ENCODE results near the gene RNF8. TPM values are rescaled to one million over a fixed set of nuclear protein-coding genes. Genes with fewer than 3 reads are reported as not detected.

RNF8 gene
- total and polyA plus RNA-seq, 9 of the 15 experiments (the other 6 are each of a cell fraction or from before 2014, with no cell fraction given) = 10.6 to 47.0 (median 37.5) TPM

DNA sequence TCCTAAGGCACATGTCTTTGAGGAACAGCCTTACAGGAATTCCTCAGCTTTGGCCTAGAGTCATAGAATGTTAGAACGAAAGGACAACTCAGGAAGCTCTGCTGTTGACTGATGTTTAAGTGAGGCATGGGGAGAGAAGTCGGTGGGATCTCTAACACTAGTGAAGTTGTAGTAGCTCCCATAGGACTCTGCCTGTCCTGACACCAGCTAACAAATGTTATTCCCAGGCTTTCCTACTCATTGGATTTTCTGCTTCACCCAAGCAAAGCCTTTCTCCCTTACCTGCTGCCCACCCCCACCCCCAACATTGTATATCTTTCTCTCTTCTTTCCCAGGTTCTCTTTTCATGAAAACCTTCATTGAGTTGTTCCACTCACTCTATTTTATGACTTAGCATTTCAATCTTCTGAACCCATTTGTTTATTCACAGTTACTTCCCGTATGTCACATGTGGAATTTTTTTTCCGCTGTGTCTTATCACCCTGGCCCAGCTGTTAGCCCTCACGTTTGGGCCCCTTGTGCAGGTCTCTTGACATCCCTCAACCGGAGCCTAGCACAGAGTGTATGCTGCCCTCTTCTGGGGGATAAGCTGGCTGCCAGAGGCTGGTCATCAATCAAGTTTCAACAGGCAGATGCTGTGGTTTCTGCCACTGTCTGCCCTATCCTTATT, 39.2 kb upstream of the RNF8 start (continued):
- TF ChIP-seq, protein P1, sequence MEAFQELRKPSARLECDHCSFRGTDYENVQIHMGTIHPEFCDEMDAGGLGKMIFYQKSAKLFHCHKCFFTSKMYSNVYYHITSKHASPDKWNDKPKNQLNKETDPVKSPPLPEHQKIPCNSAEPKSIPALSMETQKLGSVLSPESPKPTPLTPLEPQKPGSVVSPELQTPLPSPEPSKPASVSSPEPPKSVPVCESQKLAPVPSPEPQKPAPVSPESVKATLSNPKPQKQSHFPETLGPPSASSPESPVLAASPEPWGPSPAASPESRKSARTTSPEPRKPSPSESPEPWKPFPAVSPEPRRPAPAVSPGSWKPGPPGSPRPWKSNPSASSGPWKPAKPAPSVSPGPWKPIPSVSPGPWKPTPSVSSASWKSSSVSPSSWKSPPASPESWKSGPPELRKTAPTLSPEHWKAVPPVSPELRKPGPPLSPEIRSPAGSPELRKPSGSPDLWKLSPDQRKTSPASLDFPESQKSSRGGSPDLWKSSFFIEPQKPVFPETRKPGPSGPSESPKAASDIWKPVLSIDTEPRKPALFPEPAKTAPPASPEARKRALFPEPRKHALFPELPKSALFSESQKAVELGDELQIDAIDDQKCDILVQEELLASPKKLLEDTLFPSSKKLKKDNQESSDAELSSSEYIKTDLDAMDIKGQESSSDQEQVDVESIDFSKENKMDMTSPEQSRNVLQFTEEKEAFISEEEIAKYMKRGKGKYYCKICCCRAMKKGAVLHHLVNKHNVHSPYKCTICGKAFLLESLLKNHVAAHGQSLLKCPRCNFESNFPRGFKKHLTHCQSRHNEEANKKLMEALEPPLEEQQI (IDR thresholded peaks at IDR 0.05) = peak; percentile 97
- TF ChIP-seq POLR3A (IDR thresholded peaks at IDR 0.05; ENCODE audit: borderline replicate concordance, extremely low read depth, insufficient read depth, insufficient read length) = no peak
- TF ChIP-seq ZNF583 (CRISPR knock-in tag; IDR thresholded peaks at IDR 0.05) = peak; percentile 83
- TF ChIP-seq, protein P2, sequence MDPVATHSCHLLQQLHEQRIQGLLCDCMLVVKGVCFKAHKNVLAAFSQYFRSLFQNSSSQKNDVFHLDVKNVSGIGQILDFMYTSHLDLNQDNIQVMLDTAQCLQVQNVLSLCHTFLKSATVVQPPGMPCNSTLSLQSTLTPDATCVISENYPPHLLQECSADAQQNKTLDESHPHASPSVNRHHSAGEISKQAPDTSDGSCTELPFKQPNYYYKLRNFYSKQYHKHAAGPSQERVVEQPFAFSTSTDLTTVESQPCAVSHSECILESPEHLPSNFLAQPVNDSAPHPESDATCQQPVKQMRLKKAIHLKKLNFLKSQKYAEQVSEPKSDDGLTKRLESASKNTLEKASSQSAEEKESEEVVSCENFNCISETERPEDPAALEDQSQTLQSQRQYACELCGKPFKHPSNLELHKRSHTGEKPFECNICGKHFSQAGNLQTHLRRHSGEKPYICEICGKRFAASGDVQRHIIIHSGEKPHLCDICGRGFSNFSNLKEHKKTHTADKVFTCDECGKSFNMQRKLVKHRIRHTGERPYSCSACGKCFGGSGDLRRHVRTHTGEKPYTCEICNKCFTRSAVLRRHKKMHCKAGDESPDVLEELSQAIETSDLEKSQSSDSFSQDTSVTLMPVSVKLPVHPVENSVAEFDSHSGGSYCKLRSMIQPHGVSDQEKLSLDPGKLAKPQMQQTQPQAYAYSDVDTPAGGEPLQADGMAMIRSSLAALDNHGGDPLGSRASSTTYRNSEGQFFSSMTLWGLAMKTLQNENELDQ (CRISPR knock-in tag; IDR thresholded peaks at IDR 0.05; ENCODE audit: borderline replicate concordance) = no peak
- no peak for TF ChIP-seq KLF10 (CRISPR knock-in tag; IDR thresholded peaks at IDR 0.05)
- TF ChIP-seq TCF7 (IDR thresholded peaks at IDR 0.05; ENCODE audit: borderline replicate concordance) = peak; percentile 66; the same call in 1 of the 2 replicates
- TF ChIP-seq SAFB2 (IDR thresholded peaks at IDR 0.05; ENCODE audit: borderline replicate concordance, low read depth, low read length, severe bottlenecking) = no peak
- no peak for TF ChIP-seq ZNF253 (CRISPR knock-in tag; conservative IDR thresholded peaks at IDR 0.05)
- no peak; the same call in 1 of the 2 replicates for TF ChIP-seq KAT7 (CRISPR knock-in tag; IDR thresholded peaks at IDR 0.05; ENCODE audit: borderline replicate concordance)
- TF ChIP-seq ZNF764 (CRISPR knock-in tag; IDR thresholded peaks at IDR 0.05; ENCODE audit: low read depth) = no peak
- TF ChIP-seq PTRF (tag; IDR thresholded peaks at IDR 0.05) = no peak
- TF ChIP-seq TFAM (CRISPR knock-in tag; conservative IDR thresholded peaks at IDR 0.05) = no peak
- TF ChIP-seq ZBTB33 (CRISPR knock-in tag; IDR thresholded peaks at IDR 0.05) = peak; percentile 82
- peak; percentile 86 for TF ChIP-seq ZEB2 (IDR thresholded peaks at IDR 0.05)
- TF ChIP-seq, protein P3, sequence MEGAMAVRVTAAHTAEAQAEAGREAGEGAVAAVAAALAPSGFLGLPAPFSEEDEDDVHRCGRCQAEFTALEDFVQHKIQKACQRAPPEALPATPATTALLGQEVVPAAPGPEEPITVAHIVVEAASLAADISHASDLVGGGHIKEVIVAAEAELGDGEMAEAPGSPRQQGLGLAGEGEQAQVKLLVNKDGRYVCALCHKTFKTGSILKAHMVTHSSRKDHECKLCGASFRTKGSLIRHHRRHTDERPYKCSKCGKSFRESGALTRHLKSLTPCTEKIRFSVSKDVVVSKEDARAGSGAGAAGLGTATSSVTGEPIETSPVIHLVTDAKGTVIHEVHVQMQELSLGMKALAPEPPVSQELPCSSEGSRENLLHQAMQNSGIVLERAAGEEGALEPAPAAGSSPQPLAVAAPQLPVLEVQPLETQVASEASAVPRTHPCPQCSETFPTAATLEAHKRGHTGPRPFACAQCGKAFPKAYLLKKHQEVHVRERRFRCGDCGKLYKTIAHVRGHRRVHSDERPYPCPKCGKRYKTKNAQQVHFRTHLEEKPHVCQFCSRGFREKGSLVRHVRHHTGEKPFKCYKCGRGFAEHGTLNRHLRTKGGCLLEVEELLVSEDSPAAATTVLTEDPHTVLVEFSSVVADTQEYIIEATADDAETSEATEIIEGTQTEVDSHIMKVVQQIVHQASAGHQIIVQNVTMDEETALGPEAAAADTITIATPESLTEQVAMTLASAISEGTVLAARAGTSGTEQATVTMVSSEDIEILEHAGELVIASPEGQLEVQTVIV (CRISPR knock-in tag; IDR thresholded peaks at IDR 0.05; ENCODE audit: borderline replicate concordance) = no peak
- TF ChIP-seq LARP7 (IDR thresholded peaks at IDR 0.05) = peak; percentile 69; the same call in 1 of the 2 replicates
- TF ChIP-seq KLF16 (IDR thresholded peaks at IDR 0.05) = peak; percentile 96
